HTR-8/SVneo (cell line): ENCODE data around the gene NKAIN2.
"Not testable (repeated sequence)": the region's sequence is repeated elsewhere in the genome, so short reads cannot be mapped to it uniquely, and the experiment has no call there.

Experiments
- DNase-seq: peaks from one replicate; pipeline ENCODE4 v3.0.0; 2011; ENCODE audit warnings: low spot score, mixed read lengths; ENCODE audit not compliant: insufficient read length
- FAIRE-seq: peaks from 2 replicates; lab custom pipeline; 2011; peaks lifted over from hg19 to GRCh38; lab: Jason Lieb, UNC

The NKAIN2 gene

DNA sequence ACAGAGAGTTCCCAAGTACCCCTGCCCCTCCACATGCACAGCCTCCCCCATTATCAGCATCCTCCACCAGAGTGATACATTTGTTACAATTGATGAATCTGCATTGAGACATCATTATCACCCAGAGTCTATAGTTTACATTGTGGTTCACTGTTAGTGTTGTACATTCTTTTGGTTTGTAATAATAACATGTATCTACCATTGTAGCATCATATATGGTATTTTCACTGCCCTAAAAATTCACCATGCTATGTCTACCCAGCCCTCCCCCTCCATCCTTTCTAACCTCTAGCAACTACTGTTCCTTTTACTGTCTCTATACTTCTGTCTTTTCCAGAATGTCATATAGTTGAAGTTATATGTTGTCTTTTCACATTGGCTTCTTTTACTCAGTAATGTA lies 884.7 kb downstream of the NKAIN2 start:
- FAIRE-seq (no peak), DNase-seq (no peak)

DNA sequence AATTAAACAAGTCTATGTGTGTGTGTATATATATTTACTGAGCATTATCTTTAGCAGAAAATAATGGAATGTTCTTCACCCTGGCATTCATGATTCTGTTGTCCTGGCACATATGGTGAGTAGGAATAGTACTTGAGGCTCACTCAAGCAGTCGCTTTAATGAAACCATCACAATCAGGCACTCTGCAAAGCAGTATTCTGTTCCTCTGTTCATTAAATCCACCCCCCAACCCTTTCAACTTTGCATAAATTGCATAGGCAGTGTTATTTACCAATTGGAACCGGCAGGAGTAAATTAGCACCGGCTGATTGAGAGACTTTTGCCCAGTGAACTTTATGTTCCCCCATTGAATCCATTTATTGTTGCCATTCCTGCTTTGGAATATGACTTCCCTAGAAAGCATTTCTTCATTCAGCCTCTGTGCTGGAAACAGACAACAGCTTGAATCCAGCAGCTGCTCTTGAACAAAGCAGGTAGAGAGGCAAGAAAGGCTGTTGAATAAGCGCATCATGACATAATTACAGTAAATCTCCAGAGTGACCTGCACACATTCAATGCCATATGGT lies 890.6 kb downstream of the NKAIN2 start:
- FAIRE-seq (no peak), DNase-seq (no peak)

DNA sequence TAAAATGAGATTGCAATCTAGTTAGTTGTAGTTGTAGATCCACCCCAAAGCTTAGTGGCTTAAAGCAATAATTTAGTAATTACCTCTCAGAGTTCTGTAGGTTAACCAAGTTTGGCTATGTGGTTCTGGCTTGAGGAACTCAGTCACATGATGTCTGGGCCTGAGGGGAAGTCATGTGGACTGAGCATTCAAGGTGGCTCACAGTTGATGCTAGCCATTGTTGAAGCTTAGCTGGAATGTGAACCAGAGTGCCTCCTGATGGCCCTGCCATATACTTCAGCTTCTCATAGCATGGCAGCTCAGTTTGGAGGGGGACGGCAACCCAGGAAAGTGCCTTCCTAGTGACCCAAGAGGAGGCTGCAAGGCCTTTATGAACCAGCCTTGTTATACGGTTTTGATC lies 895.4 kb downstream of the NKAIN2 start:
- no peak for DNase-seq
- no peak for FAIRE-seq

- no peak for FAIRE-seq
- no peak for DNase-seq
Observed at GRCh38 chr6:124703541-124703940, 899.9 kb downstream of the NKAIN2 start.

- not testable (repeated sequence) for FAIRE-seq, DNase-seq
Observed at GRCh38 chr6:124712532-124712931, 908.9 kb downstream of the NKAIN2 start.

- DNase-seq (no peak), FAIRE-seq (no peak)
Observed at GRCh38 chr6:124714728-124715127, 911.1 kb downstream of the NKAIN2 start.

GRCh38 chr6:124719913-124720312 lies 916.2 kb downstream of the NKAIN2 start:
- FAIRE-seq (no peak), DNase-seq (no peak)

DNA sequence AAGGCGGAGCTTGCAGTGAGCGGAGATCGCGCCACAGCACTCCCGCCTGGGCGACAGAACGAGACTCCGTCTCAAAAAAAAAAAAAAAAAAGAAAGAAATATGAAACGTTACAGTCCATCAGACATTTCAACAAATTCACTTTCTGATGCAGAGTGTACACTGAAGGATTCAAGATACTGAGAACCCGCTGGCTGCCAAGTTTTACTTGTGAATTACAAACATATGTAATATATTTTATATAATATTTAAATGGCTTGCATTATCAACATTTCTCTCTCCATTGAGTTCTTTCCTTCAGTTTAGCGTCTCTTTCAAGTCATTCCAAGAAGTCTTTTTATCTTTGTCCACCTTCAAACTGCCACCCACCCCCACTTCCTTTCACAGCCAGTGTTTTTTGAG lies 917.7 kb downstream of the NKAIN2 start:
- no peak for FAIRE-seq

GRCh38 chr6:124722141-124722878 lies 918.6 kb downstream of the NKAIN2 start:
- no peak for DNase-seq

More for the DNA sequence above, 917.7 kb downstream of the NKAIN2 start:
- DNase-seq, result no peak

DNA sequence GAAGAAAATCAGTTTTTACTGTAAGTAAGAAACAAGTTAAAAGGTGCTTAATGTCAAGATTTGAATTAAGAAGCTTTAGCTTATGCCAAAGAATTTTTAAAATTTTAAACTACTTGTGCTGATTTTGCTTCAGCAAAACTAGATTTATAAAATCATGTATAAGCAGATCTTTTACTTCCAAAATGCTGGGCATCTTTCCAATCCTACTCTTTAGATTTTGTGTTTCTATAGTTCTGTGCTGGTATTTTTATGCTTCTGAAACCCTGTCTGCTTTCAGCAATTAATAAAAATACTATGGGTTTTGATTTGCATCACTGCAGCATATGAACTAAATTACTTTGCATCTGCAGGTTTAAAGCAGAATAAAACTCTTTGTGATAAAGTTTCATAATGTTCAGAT lies 920.0 kb downstream of the NKAIN2 start:
- no peak for DNase-seq

More at GRCh38 chr6:124722141-124722878, 918.6 kb downstream of the NKAIN2 start:
- FAIRE-seq, result no peak

DNA sequence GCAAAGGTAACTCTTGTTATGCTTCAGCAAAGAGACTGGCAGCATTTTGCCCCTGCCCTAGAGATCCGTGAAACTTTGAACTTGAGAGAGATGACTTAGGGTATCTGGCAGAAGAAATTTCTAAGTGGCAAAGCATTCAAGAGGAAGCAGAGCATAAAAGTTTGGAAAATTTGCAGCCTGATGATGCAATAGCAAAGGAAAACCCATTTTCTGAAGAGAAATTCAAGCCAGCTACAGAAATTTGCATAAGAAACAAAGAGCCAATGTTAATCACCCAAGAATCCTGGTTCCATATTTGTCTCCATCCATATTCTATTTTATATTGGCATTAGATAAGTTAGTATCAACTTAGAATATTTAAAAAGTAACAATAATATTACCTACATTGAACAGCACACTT lies 934.1 kb downstream of the NKAIN2 start:
- not testable (repeated sequence) for FAIRE-seq, DNase-seq

More for the DNA sequence above, 920.0 kb downstream of the NKAIN2 start:
- no peak for FAIRE-seq

DNA sequence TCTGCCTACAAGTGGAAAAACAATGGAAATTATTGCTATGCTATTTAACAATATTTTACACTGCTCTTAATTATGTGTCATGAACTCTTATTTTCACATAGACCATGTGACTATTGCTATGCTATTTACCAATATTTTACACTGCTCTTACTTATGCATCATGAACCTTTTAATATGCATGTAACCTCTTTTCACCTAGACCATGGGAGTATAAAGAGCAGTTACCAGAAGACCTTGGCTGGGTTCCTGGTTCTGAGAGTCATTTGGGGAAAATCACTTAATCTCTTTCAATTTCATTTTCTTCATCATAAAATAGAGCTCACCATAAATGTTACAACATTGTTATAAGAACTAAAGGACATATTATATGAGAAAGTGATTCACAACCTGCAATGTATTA lies 934.8 kb downstream of the NKAIN2 start:
- FAIRE-seq (no peak), DNase-seq (no peak)

DNA sequence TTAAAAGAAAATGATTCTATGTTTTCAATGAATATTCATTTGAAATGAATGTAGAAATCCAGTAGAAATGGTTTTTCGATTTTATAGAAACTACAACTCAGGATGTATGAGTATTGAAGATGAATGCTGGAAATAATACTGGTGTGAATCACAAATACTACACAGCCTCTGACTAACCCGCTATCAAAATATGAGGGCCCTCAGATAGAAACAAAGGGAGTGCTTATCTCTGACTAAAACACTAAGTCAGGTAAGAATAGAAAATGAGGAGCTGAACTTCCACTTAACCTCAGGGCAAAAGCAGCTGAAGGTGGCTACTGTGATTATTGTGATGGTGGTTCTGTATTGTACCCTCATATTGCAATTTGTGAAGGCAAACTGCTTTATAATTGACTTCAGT lies 937.7 kb downstream of the NKAIN2 start:
- no peak for DNase-seq
- no peak for FAIRE-seq

DNA sequence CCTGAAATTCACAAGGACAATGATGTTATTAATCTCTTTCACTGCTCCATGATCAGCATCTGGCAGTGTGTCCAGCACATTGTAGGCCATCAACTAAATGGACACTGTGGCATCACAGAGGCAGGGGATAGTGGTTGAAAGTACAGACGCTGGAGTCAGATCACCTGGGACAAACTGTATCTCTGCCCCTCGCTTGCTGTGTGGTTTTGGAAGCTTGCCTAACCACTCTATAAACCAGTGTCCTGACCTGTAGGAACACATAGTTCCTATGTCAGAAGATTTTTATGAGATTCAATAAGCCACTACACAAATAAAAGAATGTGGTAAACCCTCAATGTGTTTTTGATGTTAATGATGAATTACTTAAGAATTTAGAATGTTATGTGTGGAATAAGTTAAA lies 939.3 kb downstream of the NKAIN2 start:
- no peak for FAIRE-seq
- DNase-seq, result no peak

DNA sequence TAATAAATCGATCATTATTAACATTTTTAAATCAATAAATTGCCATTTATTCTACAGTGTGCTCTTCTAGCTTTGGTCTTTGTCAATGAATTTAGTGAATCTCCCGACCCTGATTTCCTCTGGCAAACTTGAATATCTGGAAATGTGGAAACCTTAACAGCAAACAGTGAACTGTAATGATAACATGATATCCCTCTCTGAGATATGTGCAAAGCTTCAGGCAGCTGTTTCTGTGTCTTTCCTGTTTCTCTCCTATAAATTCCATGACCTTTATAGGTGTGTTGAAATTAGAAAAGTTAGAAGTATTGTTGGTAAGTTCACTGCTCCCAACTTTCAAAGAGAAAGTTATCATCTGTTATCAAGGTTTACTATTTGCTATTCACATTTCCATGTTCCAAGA lies 939.8 kb downstream of the NKAIN2 start:
- no peak for FAIRE-seq

GRCh38 chr6:124747349-124747748 lies 943.7 kb downstream of the NKAIN2 start:
- DNase-seq (no peak), FAIRE-seq (no peak)

More for the DNA sequence above, 939.8 kb downstream of the NKAIN2 start:
- no peak for DNase-seq

- no peak for FAIRE-seq
- no peak for DNase-seq
Observed at GRCh38 chr6:124748778-124749177, 945.1 kb downstream of the NKAIN2 start.

- DNase-seq (no peak), FAIRE-seq (no peak)
Observed at GRCh38 chr6:124753001-124753400, 949.3 kb downstream of the NKAIN2 start.

GRCh38 chr6:124753562-124754105 lies 950.0 kb downstream of the NKAIN2 start:
- no peak for FAIRE-seq
- DNase-seq, result no peak

DNA sequence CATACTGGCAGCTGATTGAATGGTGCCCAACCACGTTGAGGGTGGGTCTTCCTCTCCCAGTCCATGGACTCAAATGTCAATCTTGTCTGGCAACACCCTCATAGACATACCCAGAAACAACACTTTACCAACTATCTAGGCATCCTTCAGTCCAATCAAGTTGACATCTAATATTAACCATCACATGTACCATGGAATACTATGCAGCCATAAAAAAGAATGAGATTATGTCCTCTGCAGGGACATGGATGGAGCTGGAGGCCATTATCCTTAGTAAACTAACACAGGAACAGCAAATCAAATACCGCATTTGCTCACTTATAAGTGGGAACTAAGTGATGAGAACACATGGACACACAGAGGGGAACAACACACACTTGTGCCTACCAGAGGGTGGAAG lies 951.7 kb downstream of the NKAIN2 start:
- no peak for DNase-seq
- FAIRE-seq, result no peak

- DNase-seq (no peak), FAIRE-seq (no peak)
Observed at GRCh38 chr6:124757560-124757959, 953.9 kb downstream of the NKAIN2 start.

- no peak for FAIRE-seq
- no peak for DNase-seq
Observed at GRCh38 chr6:124758663-124759062, 955.0 kb downstream of the NKAIN2 start.
